ENCODE results near the gene PHF5A.

PHF5A gene

DNA sequence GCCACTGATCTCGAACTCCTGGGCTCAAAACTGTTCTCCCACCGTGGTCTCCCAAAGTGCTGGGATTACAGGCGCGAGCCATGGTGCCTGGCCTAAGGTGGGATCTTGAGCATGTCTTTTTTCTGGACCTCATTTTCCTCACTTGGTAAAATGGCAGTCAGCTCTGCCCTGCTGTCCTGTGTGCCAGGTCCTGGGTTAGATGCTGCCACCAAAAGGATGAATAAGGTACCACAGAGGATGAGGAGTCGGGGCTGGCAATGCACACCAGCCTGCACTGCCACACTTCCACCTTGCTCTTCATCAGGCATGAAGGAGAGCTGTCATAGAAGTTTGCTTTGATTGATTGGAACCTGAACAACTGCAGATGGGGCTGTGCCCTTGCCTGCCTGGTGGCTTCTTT lies 32.7 kb upstream of the PHF5A start:
- peak; percentile 40 for TF ChIP-seq CTCF (IDR thresholded peaks at IDR 0.05; ENCODE audit: low read depth, low read length)
- DNase-seq (ENCODE audit: low read depth, low spot score) = no peak
- no peak overlapping the region for H3K4me3 ChIP-seq (ENCODE audit: low read depth, low read length)
- in situ Hi-C loops (cut with HindIII; ENCODE audit: low sequenced_read_pairs) = no loop called here

DNA sequence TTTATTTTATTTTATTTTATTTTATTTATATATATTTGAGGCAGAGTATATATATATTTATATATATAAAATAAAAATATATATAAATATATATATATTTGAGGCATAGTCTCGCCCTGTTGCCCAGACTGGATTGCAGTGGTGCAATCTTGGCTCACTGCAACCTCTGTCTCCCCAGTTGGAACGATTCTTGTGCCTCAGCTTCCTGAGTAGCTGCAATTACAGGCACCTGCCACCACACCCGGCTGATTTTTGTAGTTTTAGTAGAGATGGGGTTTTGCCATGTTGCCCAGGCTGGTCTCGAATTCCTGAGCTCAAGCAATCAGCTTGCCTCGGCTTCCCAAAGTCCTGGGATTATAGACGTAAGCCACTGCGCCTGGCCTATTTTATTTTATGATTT lies 31.8 kb upstream of the PHF5A start:
- in situ Hi-C loops (cut with HindIII; ENCODE audit: low sequenced_read_pairs) = no loop called here
- no peak for TF ChIP-seq CTCF (IDR thresholded peaks at IDR 0.05; ENCODE audit: low read depth, low read length)

DNA sequence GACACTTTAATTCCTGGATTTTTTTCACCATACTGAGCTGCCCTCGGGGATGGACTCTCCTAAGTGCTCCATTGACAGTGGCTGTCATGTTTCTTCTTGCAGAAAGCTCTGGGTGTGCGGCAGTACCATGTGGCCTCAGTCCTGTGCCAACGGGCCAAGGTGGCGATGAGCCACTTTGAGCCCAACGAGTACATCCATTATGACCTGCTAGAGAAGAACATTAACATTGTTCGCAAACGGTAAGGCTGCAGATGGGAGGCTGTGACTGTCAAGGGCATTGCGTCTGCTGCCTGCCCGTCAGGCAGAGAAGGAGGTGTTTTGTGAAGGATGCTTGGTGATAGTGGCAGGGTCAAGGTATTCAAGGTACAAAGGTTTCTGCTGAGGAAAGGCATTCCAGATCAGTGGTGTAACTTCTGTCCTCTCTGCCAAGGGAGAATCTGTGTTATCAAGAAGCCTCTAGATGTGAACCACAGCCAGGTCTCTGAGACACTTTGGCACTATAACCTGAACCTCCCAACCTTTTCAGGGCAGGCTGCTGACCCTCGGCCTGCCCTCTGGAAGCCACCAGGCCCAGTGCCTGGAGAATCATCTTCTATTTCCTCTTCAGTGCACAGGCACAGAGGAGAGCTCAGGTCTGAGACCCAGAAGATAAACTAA lies 31.3 kb upstream of the PHF5A start:
- in situ Hi-C loops (cut with HindIII; ENCODE audit: low sequenced_read_pairs) = no loop called here
- DNase-seq (ENCODE audit: low read depth, low spot score) = no peak
- no peak overlapping the region for H3K4me3 ChIP-seq (ENCODE audit: low read depth, low read length)

More for the DNA sequence above, 31.8 kb upstream of the PHF5A start:
- no peak overlapping the region for H3K4me3 ChIP-seq (ENCODE audit: low read depth, low read length)
- no peak for DNase-seq (ENCODE audit: low read depth, low spot score)

DNA sequence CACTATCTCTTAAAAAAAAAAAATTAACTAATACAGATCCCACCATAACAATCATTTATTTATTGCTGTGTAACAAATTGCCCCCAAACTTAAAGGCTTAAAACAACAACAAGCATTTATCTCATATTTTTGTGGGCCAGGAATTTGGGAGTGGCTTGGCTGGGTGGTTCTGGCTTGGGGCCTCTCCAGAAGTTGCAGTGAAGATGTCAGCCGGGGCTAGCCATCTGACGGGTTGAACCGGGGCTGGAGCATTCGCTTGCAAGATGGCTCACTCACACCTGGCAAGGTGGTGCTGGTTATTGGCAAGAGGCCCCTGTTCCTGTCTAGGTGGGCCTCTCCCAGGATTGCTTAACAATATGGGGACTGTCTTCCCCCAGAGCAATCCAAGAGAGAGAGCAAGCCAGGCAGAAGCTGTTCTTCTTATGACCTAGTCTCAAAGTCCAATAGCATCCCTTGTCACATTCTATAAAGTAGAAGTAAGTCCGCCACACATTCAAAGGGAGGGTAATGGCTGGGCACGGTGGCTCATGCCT lies 29.9 kb upstream of the PHF5A start:
- no peak for TF ChIP-seq CTCF (IDR thresholded peaks at IDR 0.05; ENCODE audit: low read depth, low read length)
- no peak overlapping the region for H3K4me3 ChIP-seq (ENCODE audit: low read depth, low read length)
- DNase-seq (ENCODE audit: low read depth, low spot score) = no peak
- in situ Hi-C loops (cut with HindIII; ENCODE audit: low sequenced_read_pairs) = no loop called here

More for the DNA sequence above, 31.3 kb upstream of the PHF5A start:
- TF ChIP-seq CTCF (IDR thresholded peaks at IDR 0.05; ENCODE audit: low read depth, low read length) = no peak

DNA sequence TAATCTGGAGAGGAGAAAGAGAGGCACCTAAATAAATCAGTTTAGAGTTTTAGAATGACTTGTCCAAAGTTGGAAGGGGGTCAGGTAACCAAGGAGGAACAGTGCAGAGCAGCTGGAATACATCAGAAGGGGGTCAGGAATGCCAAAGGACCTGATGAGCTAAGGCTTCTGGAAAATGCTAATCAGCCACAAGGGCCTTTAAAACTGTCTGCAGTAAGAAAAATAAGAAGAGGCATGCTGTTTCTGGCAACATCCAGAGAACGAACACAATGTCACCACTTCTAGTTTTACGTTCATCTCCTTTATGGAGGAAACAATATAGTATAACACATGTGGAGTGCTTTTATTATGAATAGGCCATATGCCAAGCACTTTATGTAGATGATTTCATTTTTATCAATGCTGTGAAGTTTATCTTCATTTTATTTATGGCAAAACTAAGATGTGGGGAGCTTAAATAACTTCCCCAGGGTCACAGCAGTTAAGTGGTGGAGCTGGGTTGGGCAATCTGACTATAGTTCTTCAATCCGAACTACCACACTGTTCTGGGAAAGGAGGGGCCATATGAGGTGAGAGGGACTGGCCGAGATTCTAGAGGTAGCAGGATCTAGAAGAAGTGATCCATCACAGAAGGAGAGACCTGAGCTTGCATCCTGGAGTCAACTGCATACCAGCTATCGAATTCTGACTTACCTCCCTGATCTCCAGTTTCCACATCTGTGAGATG lies 23.0 kb upstream of the PHF5A start:
- no peak overlapping the region for H3K4me3 ChIP-seq (ENCODE audit: low read depth, low read length)
- TF ChIP-seq CTCF (IDR thresholded peaks at IDR 0.05; ENCODE audit: low read depth, low read length) = no peak
- in situ Hi-C loops (cut with HindIII; ENCODE audit: low sequenced_read_pairs) = no loop called here
- DNase-seq (ENCODE audit: low read depth, low spot score) = peak; percentile 50

GRCh38 chr22:41488596-41489385 lies 20.3 kb upstream of the PHF5A start:
- H3K4me3 ChIP-seq (ENCODE audit: low read depth, low read length) = no peak overlapping the region
- no peak for TF ChIP-seq CTCF (IDR thresholded peaks at IDR 0.05; ENCODE audit: low read depth, low read length)
- no peak for DNase-seq (ENCODE audit: low read depth, low spot score)
- in situ Hi-C loops (cut with HindIII; ENCODE audit: low sequenced_read_pairs) = no loop called here

Measured in astrocyte of the spinal cord (primary cell).